ENCODE data around the gene ARRDC4.

- TF ChIP-seq CTCF (conservative IDR thresholded peaks at IDR 0.05 in 1 of 2, IDR thresholded peaks at IDR 0.05 in 1 of 2; ENCODE audit: extremely low read depth in 1 of 2, insufficient read depth in 1 of 2, low read depth in 1 of 2, low read length in 2 of 2) (no peak), EZH2 (IDR thresholded peaks at IDR 0.05; ENCODE audit: borderline replicate concordance, low read length) (no peak)
Observed at GRCh38 chr15:97998307-97999071, 38.0 kb downstream of the ARRDC4 start.
